NB4 (cell line): ENCODE data around the gene NEK8.

Source experiments
- DNase-seq: peaks from one replicate; pipeline ENCODE4 v3.0.0; 2010; ENCODE audit warnings: low read depth
- H3K4me3 ChIP-seq: one replicate; pipeline ENCODE4 v1.5.1; 2011; ENCODE audit warnings: mild to moderate bottlenecking, low read depth, low read length, moderate library complexity
- MYC ChIP-seq: IDR thresholded peaks from 2 replicates; pipeline ENCODE4 v1.6.1; 2011; ENCODE audit warnings: low read depth, low read length
- POLR2A ChIP-seq: IDR thresholded peaks from 2 replicates; pipeline ENCODE4 v1.6.1; 2011; ENCODE audit warnings: mild to moderate bottlenecking; ENCODE audit not compliant: insufficient read length; ENCODE audit errors: extremely low read depth
- TF ChIP-seq, protein P1 (sequence below): IDR thresholded peaks from 2 replicates; pipeline ENCODE4 v1.6.1; 2011; ENCODE audit warnings: low read depth, low read length
- TF ChIP-seq, protein P2 (sequence below): IDR thresholded peaks from one replicate; pipeline ENCODE4 v1.5.1; 2012; ENCODE audit warnings: low read depth, low read length

Gene NEK8

DNA sequence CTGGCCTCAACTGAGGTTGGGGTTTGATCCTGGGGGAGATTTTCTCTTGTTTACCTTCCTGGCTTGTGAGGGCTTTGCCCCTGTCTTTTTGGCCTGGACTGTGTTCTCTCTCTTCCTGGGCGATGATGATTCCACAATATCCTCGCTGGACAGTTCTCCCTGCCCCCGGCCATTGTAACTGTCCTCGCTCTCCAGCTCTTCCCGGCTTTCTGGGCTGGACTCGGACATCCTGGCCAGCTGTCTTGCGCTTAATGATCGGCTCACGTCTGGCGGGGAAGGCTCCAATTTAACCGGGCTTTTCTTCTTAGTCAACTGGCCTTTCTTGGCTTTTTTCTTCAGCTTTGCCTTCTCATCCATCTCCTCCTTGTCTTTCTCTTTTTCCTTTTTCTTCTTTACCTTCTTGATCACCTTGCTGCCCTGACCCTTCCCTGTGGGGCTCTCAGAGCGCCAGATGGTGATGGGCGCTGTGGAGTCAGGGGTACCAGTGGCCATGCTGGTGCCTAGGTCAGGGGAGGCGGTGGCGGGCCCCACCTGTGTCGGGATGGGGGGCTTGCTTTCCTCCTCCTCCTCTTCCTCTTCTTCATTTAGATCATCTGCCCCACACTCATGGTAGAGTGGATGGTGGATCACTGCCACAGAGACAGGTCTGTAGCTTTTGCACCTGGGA lies 24.9 kb upstream of the NEK8 start:
- no peak overlapping the region for H3K4me3 ChIP-seq
- no peak for DNase-seq
- TF ChIP-seq MYC (no peak), POLR2A (no peak)
- TF ChIP-seq, protein P1, sequence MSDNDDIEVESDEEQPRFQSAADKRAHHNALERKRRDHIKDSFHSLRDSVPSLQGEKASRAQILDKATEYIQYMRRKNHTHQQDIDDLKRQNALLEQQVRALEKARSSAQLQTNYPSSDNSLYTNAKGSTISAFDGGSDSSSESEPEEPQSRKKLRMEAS: no peak
- TF ChIP-seq, protein P2, sequence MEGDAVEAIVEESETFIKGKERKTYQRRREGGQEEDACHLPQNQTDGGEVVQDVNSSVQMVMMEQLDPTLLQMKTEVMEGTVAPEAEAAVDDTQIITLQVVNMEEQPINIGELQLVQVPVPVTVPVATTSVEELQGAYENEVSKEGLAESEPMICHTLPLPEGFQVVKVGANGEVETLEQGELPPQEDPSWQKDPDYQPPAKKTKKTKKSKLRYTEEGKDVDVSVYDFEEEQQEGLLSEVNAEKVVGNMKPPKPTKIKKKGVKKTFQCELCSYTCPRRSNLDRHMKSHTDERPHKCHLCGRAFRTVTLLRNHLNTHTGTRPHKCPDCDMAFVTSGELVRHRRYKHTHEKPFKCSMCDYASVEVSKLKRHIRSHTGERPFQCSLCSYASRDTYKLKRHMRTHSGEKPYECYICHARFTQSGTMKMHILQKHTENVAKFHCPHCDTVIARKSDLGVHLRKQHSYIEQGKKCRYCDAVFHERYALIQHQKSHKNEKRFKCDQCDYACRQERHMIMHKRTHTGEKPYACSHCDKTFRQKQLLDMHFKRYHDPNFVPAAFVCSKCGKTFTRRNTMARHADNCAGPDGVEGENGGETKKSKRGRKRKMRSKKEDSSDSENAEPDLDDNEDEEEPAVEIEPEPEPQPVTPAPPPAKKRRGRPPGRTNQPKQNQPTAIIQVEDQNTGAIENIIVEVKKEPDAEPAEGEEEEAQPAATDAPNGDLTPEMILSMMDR: no peak

DNA sequence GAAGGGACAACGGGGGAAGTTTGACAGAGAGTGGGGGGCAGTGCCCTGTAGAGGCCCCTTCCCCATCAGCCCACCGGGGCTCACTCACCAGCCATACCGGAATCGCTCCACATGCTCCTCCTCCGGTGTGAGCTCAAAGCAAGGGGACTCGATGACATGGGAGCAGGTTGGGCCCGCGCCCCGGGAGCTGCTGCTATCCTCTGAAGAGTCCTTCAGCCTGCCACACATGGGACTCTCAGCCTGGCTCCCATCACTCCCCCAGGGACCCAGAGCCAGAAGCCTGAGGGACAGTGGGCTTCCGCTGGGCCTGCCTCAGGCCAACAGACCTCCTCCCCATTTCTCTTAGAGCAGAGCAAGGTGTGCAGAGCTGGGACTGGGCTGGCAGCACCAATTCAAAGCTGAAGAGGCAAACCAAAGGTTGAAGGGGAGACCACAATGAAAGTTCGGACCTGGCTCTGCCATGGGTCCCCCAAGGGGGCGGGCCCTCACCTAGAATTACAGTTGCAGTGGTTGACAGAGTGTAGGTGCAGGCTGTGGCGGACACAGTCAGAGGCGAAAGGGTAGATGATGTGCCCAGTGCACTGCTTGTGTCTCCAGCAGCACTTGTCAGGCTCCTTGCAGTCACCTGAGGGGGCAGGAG lies 24.2 kb upstream of the NEK8 start:
- TF ChIP-seq MYC (no peak), POLR2A (no peak)
- TF ChIP-seq, protein P1: no peak
- TF ChIP-seq, protein P2: no peak

DNA sequence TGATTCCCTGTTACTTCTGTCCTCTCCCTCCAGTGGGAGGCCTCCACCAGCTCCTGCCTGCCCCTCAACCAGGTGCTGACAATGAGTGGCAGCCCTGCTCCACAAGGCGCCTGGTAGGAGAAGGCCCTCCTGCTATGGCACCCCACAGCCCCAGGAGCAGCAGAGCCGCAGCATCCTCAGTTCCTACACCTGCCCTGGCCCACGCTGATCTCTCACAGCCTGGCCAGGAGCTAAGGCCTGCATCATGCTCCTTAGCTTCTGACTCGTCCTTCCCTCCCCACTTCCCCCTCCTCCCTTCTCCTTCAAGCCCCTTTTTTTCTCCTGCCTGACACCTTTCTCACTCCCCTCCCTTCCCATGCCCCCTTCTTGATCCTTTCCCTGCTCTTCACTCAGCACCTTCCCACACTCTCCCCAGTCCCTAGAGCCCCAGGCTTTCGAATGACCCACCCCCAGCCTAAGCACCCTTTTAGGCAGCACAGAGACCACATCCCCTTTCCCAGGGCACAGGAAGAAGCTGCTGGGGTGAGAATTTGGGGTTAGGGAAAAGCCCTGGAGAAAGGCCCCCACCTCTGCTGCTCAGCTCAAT lies 23.4 kb upstream of the NEK8 start:
- TF ChIP-seq MYC (no peak), POLR2A (no peak)
- TF ChIP-seq, protein P2: no peak
- TF ChIP-seq, protein P1: no peak
- no peak overlapping the region for H3K4me3 ChIP-seq
- no peak for DNase-seq

More for the DNA sequence above, 24.2 kb upstream of the NEK8 start:
- DNase-seq: no peak
- H3K4me3 ChIP-seq: no peak overlapping the region

DNA sequence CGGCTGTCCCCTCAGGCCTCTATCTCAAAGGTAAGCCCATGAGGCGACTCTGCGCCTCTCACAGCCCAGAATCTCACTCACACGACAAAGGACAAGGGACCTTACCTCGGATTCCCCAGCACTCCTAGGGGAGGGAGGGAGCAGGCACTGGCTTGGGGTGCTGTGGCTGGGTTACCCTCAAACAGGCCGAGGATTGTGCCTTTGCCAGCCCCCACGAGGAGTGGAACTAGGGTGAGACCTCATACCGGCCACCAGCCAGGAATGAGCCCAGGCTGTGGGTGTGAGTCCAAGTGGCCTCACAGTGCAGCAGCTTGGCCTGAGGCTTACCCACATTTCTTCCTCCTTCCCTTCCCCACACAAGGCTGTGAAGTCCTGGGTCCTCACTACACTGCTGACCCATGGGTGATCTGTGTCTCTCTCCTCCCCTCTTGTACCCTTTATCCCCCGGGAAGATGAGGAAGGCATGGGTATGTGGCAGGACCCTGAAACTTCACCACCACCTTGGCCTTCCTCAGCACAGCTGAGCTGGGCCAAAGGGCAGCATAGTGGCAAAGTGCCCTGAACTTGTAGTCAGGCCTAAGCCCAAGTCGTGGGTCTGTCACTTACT lies 22.8 kb upstream of the NEK8 start:
- TF ChIP-seq MYC (no peak), POLR2A (no peak)
- TF ChIP-seq, protein P1: no peak
- TF ChIP-seq, protein P2: no peak
- DNase-seq: no peak

DNA sequence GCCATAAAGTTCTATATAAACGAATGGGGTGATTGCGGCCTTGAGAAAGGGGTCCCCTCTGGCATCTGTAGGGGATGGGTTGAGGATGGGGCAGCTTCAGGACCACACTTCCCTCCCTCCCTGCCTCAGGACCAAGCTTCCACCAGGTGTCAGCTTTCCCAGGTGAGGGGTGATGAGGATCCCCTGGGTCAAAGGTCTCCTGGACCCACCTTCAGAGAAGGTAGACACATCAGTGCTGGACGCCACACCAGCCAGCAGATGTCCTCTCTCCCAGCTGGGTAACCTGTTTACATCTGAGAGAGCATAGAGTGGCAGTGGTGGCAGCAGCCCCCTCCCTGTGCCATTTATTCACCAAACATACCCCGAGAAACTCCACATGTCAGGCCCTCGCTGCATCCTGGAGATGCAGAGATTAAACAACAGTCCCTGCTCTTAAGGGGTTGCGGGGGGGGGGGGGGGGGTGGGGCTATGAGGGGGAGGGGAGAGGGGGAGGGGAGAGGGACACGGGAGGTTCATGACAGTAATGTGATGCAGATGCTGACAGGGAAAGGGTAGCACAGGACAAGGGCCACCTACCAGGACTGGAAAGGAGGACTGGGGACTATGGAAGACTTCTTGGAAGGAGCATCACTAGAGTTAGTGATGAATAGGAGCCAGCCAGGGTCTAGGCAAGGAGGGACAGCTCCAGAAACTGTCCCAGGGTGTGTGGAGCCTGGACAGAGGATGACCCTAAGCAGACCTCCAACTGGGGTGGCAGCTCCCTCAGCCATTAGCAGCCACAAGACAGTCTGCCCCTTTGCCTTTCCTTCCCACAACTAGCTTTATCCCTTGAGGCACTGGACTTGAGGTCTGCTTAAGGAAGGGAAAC lies 21.9 kb upstream of the NEK8 start:
- no peak for DNase-seq
- TF ChIP-seq MYC (no peak), POLR2A (no peak)
- TF ChIP-seq, protein P2: no peak
- TF ChIP-seq, protein P1: no peak
- no peak overlapping the region for H3K4me3 ChIP-seq

More for the DNA sequence above, 22.8 kb upstream of the NEK8 start:
- H3K4me3 ChIP-seq: no peak overlapping the region
